PC-3 (cell line): ENCODE data around the gene FOXP1. TPM values are rescaled to one million over a fixed set of nuclear protein-coding genes. Genes with fewer than 3 reads are reported as not detected.

Experiments used
- ATAC-seq: fragments of 200-7000 bp; cut with Tn5 transposase; 2 replicates; pipeline ENCODE4 v1.9.1; 2020; ENCODE audit warnings: mild to moderate bottlenecking, moderate library complexity
- BruUV-seq: library from RNA; stranded (reverse); fragments of 400-500 nt; replicated peaks from 2 replicates; lab custom pipeline; 2021; lab: Mats Ljungman, UMichigan
- CTCF ChIA-PET: fragments of 300-600 bp; sonication (Branson Sonifier 250); formaldehyde crosslinking; loops from one replicate; lab custom pipeline; 2022; ENCODE audit warnings: antibody characterized with exemption; lab: Charles Lee
- POLR2A ChIA-PET: fragments of 300-600 bp; sonication (Branson Sonifier 250); formaldehyde crosslinking; loops from one replicate; lab custom pipeline; 2022; ENCODE audit warnings: antibody characterized with exemption; ENCODE audit not compliant: unreplicated experiment; lab: Charles Lee
- DNase-seq: peaks from one replicate; pipeline ENCODE4 v3.0.0-alpha.2; 2015
- H2AFZ ChIP-seq: fragments of 300-600 bp; sonication (generic); 2 replicates; pipeline ENCODE4 v1.6.0; 2016; ENCODE audit warnings: antibody characterized with exemption, low read length
- H3F3A ChIP-seq: fragments of 300-600 bp; sonication (generic); one replicate; pipeline ENCODE4 v1.6.0; 2017; ENCODE audit warnings: antibody characterized with exemption, low read length, control low read depth, mild to moderate bottlenecking; ENCODE audit not compliant: unreplicated experiment
- H3K27ac ChIP-seq: fragments of 300-600 bp; sonication (generic); 2 replicates; pipeline ENCODE4 v1.5.1; 2016; ENCODE audit warnings: mild to moderate bottlenecking, low read length
- H3K27me3 ChIP-seq: fragments of 300-600 bp; sonication (generic); 2 replicates; pipeline ENCODE4 v1.6.1; 2016; ENCODE audit warnings: low read length, mixed read lengths
- H3K36me3 ChIP-seq: fragments of 300-600 bp; sonication (generic); 2 replicates; pipeline ENCODE4 v1.6.1; 2016; ENCODE audit warnings: low read depth, mixed run types, low read length, mixed read lengths
- H3K4me1 ChIP-seq: fragments of 300-600 bp; sonication (generic); 2 replicates; pipeline ENCODE4 v1.5.1; 2016; ENCODE audit warnings: low read length; ENCODE audit not compliant: insufficient read depth
- H3K4me2 ChIP-seq: fragments of 300-600 bp; sonication (generic); 2 replicates; pipeline ENCODE4 v1.6.0; 2016; ENCODE audit warnings: low read length
- H3K4me3 ChIP-seq: fragments of 300-600 bp; sonication (generic); 2 replicates; pipeline ENCODE4 v1.5.1; 2016; ENCODE audit warnings: mild to moderate bottlenecking, low read length, mixed read lengths
- H3K79me2 ChIP-seq: fragments of 300-600 bp; sonication (generic); 2 replicates; pipeline ENCODE4 v1.6.1; 2017; ENCODE audit warnings: low read length, mixed read lengths
- H3K9ac ChIP-seq: fragments of 300-600 bp; sonication (generic); 2 replicates; pipeline ENCODE4 v1.6.0; 2016; ENCODE audit warnings: mild to moderate bottlenecking, low read length
- H3K9me2 ChIP-seq: fragments of 300-600 bp; sonication (generic); replicated peaks from 2 replicates; pipeline ENCODE4 v1.6.1; 2016; ENCODE audit warnings: mixed run types, low read length, mixed read lengths
- H3K9me3 ChIP-seq: fragments of 300-600 bp; sonication (generic); 2 replicates; pipeline ENCODE4 v1.6.1; 2016; ENCODE audit warnings: low read length, mixed read lengths
- H4K20me1 ChIP-seq: fragments of 300-600 bp; sonication (generic); 2 replicates; pipeline ENCODE4 v1.6.1; 2016; ENCODE audit warnings: low read length, mixed read lengths
- CTCF ChIP-seq: fragments of 300-600 bp; sonication (generic); conservative IDR thresholded peaks from 2 replicates; pipeline ENCODE4 v1.5.1; 2017; ENCODE audit warnings: antibody characterized with exemption, low read depth, mild to moderate bottlenecking, low read length
- EZH2 ChIP-seq: fragments of 300-600 bp; sonication (generic); IDR thresholded peaks from one replicate; pipeline ENCODE4 v1.6.1; 2017; ENCODE audit warnings: antibody characterized with exemption, mild to moderate bottlenecking, low read length; ENCODE audit not compliant: unreplicated experiment
- EZH2phosphoT487 ChIP-seq: fragments of 300-600 bp; sonication (generic); IDR thresholded peaks from 2 replicates; pipeline ENCODE4 v1.6.1; 2018; ENCODE audit warnings: mild to moderate bottlenecking, antibody characterized with exemption, low read length, borderline replicate concordance
- intact Hi-C: fragments of 100-400 bp; cut with micrococcal nuclease; formaldehyde crosslinking; loops from 2 replicates; pipeline ENCODE4 v1.9.0; 2023
- total RNA-seq: library from RNA; depleted of rRNA; stranded (reverse); fragments of >200 nt; gene quantifications from 2 replicates; pipeline ENCODE4 v1.2.3, GENCODE V29; 2014

FOXP1 gene
- total RNA-seq, 1 experiment from 2014 or later = 35.3 TPM

- Histone ChIP-seq H3K4me2 (peak overlapping the region; percentile 55), H3K9me2 (no peaks in the 10 kb centered on the region), H3K9ac (peak overlapping the region; percentile 28), H3K27ac (peak overlapping the region; percentile 64), H3K4me3 (no peak overlapping the region), H2AFZ (no peak overlapping the region), H3K4me1 (peaks cover 38% of the 10 kb centered on the region), H3K36me3 (no peaks in the 10 kb centered on the region), H3K79me2 (no peaks in the 10 kb centered on the region), H3K27me3 (no peaks in the 10 kb centered on the region), H4K20me1 (no peaks in the 10 kb centered on the region), H3K9me3 (no peaks in the 10 kb centered on the region), H3F3A (no peaks in the 10 kb centered on the region)
- BruUV-seq = TSS peak; percentile 26
- POLR2A ChIA-PET = interaction anchor here (0.6 kb wide), 1 partner anchor 107 kb away, joined by 3 read pairs; no protein-coding TSS in a partner anchor
- CTCF ChIA-PET = interaction anchor here (0.6 kb wide), 1 partner anchor 201 kb away, joined by 4 read pairs; no protein-coding TSS in a partner anchor
- DNase-seq (peak; percentile 87), ATAC-seq (peak; percentile 79)
- intact Hi-C loops = loop anchor here (2.0 to 10.0 kb wide), 6 partner anchors 76 to 376 kb away; partner anchors contain the start of gene FOXP1
- TF ChIP-seq EZH2phosphoT487 (no peak), CTCF (no peak), EZH2 (no peak)
Observed at GRCh38 chr3:71208211-71209095, 375.1 kb downstream of the FOXP1 start.

- ATAC-seq (no peak), DNase-seq (no peak)
- ChIA-PET CTCF (no interaction called here), POLR2A (no interaction called here)
- Histone ChIP-seq H3K9ac (0 out of 2 replicates have a peak overlapping the region, but pooled peaks have one; percentile 28), H3K79me2 (no peaks in the 10 kb centered on the region), H2AFZ (no peak overlapping the region), H3K27ac (peak overlapping the region; percentile 64), H3K9me3 (no peaks in the 10 kb centered on the region), H3K36me3 (no peaks in the 10 kb centered on the region), H3K27me3 (no peaks in the 10 kb centered on the region), H3K9me2 (no peaks in the 10 kb centered on the region), H3K4me1 (peaks cover 38% of the 10 kb centered on the region), H3K4me2 (no peak overlapping the region), H4K20me1 (no peaks in the 10 kb centered on the region), H3F3A (no peaks in the 10 kb centered on the region), H3K4me3 (no peak overlapping the region)
- no TSS peak for BruUV-seq
- intact Hi-C loops = loop anchor here (2.0 to 10.0 kb wide), 7 partner anchors 51 to 377 kb away; partner anchors contain the start of gene FOXP1
- no peak for TF ChIP-seq EZH2phosphoT487
- TF ChIP-seq EZH2 = no peak
- no peak for TF ChIP-seq CTCF
Observed at GRCh38 chr3:71207632-71208031, 375.9 kb downstream of the FOXP1 start.
